GM19324 (cell line): ENCODE data around the gene GABRA6.
"Not testable (repeated sequence)": the region's sequence is repeated elsewhere in the genome, so short reads cannot be mapped to it uniquely, and the experiment has no call there.

ENCODE experiments used
- ATAC-seq: cut with Tn5 transposase; IDR thresholded peaks from one replicate; pipeline ENCODE4 v1.9.1; 2021; ENCODE audit warnings: mild to moderate bottlenecking, moderate library complexity; ENCODE audit not compliant: unreplicated experiment, low FRiP score

The GABRA6 gene

DNA sequence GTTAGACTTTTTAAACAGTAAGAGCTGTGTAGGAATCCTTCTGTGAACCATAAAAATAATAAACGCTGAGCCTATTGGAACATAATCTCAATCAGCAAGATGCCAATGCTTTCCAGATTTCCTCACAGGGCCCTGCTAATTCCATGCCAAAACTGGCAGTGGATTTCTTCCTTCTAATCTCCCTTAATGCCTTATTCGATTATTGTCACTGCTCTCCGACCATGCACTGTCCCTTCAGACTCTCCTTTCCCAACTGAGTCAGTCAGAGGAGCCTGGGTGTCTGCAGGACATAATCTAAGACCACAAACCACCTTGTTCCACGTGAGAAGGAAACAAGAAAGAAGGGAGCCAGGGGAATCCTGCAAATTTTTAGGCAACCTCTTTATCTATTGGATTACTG, at the start of gene GABRA6:
TSS of gene GABRA6 (plus strand) at position 261 of the 400 bp plus-strand sequence. CDS start 269 bp downstream, outside the sequence.
- ATAC-seq, result no peak

DNA sequence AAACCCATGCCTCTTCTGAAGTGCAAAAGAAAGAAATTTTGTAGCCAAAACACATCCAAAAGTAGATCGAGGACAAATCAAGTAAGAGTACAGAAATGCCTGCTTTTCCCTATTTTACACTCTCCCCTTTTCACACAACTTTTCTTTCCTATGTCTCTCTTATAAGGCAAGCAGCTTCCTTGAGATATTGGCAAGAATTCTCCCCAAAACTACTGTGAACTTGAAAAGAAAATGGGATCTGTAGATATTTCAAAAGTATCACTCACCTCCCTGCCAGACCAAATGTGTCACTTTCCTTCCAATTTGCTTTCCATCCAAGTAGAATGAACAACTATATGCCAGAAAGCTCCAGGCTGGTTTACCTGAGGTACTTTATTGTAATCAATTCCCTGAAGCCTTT, 47.9 kb upstream of the GABRA6 start:
- no peak for ATAC-seq

DNA sequence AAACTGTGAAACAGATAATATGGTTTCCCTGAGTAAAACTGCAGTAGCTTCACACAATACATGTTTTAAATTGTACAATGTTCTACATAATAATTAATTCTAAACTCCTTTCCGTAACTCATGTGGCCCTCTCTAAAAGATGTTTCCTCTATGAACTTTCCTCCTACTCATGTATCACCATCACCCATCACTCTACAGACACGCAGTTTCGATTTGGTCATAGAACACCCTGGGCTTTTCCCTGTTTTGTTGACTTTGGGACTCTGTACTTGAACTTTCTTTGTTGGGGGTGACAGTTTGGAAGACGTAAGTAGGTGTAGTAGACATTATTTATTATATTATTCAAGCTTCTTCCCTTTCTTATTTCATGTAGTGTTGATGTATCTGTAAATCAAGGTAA, 44.1 kb upstream of the GABRA6 start:
- no peak for ATAC-seq

DNA sequence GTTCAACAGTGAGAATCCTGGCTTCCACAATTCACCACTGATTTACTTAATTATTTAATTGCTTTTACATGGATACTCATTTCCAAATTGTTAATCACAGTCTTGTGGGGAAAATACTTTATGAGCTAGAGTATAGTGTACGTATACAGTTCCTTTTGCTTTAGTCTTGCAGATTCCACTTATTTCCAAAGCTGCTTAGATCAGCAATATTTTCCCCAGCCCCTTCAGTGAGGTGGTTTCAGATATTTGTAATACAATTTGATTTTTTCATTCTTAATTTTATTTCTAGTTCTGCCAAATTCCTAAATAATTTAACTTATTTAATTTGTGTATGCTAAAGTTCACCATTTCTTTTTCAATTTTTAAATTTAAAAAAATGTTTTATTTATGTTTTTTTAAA, 40.3 kb upstream of the GABRA6 start:
- ATAC-seq, result no peak

DNA sequence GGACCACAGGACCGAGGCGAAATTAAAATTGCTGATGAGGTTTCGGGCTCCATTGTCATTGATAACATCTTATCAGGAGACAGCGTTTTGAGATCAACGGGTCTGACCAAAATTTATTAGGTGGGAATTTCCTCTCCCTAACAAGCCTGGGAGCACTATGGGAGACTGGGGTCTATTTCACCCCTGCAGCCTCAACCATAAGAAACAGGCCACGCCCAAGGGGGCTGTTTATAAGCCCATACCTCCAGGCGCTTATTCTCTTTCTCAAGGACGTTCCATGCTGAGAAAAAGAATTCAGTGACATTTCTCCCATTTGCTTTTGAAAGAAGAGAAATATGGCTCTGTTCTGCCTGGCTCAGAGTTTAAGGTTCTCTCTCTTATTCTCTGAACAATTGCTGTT, 33.6 kb upstream of the GABRA6 start:
- ATAC-seq, result not testable (repeated sequence)

DNA sequence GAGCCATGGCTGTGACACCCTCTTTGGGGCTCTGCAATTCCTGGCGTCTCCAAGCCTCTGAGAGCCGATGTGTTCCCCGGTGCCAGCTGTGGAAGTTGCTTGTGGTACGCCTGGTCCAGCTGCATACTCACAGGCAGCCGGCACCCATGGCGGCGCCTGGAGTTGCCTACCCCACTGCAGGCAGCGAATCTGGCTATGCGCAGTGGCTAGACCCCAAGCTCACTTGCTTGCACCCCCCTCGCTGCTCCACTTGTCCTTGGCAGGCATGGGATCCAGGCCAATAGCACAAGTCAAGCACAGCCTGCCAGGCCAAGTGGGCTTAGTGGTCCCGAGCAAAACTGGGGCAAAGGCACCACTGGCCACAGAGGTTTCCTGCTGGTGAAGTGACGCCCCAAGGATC, 24.7 kb upstream of the GABRA6 start:
- ATAC-seq, result no peak

DNA sequence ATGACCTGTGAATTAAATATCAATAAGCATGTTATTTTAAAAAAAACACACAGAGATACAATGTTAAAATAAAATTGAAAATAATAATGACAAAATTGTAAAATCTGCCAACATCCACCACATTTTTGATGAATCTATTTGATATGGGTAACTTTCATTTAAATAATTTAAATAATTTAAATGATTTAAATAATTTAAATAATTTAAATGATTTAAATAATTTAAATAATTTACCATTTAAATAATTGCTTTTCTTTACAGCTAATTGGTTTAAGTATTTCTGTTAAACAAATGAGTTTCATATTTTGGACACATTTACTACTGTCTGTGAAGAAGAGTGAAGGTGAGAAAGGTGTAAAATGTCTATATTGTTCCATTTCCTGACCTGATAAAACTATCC, 22.1 kb upstream of the GABRA6 start:
- ATAC-seq, result no peak

DNA sequence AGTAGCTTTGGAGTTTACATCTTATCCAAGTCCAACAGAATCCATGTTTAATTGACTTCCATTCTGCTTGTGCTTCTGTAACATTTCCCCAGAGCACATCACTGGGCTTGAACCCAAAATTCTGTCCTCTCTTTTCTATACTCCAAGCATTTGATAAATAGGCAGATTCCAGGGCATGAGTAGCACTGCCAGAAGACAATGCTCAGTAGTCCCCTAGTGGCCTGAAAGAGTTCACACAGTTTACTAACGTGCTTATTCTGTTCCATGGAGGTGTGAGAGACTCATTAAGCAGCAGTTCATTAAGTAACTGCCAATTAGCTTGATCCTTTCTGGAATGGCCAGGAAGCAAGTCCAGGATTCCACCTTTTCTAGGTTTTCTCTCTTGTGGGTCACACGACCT, 9.4 kb upstream of the GABRA6 start:
- peak; percentile 84 for ATAC-seq

DNA sequence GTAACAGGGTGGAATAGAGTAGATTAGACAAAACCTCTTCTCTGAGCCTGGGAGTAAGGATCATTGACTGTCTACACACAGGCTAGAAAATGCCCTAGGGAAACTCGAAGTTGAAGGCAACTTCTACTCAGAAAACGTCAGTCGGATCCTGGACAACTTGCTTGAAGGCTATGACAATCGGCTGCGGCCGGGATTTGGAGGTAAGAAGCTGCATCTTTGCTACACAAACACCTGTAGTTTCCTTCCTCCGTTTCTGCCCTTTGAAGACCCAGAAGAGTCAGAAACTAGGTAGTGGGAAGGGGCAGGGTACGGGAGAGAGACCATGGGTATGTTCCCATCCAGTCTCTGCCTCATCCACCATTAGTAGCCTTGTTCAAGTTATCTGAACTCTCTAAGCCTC, 628 bp downstream of the GABRA6 start:
- no peak for ATAC-seq

DNA sequence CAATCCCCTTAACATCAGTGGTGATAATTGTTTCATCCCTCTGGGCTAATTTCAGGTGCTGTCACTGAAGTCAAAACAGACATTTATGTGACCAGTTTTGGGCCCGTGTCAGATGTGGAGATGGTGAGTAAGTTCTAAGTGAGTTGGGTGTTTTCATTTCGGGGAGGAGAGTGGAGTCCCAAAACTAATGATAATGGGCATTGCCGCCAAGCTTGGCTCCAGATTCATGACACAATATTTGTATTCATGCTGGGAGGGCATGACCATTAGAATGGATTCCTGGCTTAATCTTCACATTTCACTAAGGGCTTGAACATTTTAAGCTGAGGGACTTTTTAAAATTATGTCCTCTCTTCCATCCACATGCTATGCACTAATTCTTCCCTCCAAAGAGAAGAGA, 1.4 kb downstream of the GABRA6 start:
- ATAC-seq, result no peak

DNA sequence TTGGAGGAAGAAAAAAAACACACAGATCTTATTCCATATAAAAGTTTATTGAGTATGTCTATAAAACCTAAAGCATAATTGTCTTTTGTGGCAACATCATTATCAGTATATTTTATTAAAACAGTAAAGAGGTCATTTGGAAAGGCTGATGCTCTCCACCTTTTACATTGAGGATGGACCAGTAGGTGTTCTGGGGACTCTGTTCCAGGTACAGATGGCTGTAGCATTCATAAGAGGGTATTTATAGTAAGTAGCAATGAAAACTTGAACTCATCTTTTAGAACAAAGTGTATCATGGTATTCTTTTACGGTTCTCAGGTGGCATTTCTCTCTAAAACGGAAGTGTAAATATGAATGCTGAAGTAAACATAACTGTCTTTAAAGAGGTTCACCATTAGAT, 1.8 kb downstream of the GABRA6 start:
- no peak for ATAC-seq

DNA sequence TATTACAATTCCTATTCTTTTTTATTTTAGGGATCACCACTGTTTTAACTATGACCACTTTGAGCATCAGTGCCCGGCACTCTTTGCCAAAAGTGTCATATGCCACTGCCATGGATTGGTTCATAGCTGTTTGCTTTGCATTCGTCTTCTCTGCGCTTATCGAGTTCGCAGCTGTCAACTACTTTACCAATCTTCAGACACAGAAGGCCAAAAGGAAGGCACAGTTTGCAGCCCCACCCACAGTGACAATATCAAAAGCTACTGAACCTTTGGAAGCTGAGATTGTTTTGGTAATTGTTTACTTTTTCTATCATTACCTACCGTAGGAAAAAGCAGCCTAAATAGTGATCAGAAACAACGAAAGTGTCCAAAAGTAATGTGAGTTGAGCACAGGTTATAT, 6.4 kb downstream of the GABRA6 start:
- no peak for ATAC-seq

DNA sequence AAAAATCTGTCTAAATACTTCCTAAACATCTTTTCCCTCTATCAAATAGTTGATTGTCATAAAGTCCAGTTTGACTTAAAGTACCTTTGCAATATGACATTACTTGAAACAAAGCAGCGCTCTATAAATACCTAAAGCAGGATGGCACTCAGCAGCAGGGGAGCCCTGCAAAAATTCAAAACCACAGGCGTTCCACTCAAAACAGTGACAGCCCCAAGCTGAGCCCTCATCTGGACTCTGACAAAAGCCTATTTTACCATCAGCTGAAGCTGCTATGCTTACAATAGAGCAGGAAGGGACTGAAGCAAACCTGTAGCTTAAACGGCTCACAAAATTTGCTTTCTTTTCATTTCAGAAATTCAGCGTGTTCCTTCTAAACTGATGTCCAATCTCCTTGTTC, 11.5 kb downstream of the GABRA6 start:
- no peak for ATAC-seq

DNA sequence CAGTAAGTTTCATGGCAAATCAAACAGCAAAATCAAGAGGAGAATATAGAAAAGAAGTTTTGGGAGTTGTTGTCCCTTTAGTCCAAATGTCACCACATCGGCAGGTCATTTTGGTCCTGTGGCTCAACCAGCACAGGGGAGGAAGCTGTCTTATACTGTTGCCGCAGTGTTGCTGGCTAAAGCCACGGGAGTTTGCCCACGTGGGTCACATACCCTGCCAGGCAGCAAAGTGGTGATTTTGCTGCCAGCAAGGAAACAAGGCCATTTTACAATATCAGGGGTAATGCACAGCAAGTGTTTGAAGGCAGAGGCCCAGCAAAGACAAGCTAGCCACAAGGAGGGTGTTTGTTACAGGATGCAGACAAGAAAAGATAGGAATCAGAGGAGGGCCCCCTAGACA, 14.5 kb downstream of the GABRA6 start:
- ATAC-seq, result no peak

DNA sequence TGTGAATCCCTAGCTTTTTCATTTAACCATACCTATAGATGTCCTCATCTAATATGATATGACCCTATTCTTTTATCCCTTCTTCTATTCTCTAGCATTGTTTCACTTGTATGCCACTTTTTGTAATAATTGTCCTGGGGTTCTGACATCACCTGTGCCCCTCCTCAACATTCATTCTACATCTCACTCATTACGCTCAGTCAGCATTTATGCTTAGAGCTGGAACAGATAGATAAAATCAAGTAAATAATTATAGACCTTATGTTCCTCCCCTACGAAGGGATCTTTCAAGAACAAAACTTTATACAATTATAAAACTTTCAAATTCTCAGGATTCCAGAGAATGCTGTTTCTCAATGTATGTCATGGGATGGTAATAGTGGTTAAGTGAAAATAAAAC, 18.0 kb downstream of the GABRA6 start:
- ATAC-seq, result no peak

DNA sequence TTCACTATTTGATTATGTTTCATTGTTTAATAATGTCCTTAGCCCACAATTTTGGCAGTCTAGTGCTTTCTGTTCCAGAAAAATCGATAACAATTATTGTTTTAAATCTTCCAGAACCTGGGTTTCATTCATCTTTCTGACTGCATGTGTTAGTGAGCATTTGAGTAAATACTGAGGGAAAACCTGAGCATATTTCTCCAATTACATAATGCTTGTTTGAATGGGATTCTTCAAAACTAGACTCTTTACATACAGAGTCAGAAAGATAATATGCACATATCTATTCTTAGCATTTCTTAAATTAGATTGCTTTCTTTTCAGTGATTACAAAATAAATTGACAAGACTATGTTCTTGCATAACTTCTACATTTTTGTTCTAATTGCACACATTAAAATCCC, 21.9 kb downstream of the GABRA6 start:
- ATAC-seq, result no peak

DNA sequence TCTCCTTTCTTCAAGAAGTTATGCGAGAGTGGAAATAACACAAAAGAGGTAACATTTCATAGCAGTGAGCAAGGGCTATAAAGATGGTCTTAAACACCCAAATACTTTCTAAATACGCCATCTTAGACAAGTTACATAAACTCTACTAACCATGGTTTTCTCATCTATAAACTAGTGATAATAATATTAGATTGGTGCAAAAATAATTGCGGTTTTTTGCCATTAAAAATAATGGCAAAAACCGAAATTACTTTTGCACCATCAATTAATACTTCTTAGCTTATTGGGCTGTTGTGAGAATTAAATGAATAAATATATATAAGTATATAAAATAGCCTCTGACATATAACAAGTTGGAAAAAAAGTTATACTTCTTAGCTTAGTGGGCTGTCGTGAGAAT, 23.7 kb downstream of the GABRA6 start:
- no peak for ATAC-seq

DNA sequence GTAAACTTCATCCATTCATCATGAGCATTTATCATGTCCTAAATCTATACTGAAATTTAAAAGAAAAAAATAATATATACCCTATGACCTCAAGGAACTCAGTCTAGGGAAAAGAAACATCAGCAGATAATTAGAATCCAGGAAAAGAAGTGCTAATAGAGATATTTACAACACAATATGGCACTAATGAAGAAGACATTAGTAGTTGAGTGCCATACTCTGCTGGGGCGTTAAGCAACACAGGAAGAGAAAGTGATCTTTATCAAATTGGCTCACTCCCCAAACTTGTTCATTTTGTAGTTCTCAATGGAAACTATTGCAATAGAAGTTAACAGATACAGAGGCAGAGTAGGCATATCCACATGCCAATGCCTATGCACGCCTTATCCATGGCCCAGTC, 27.5 kb downstream of the GABRA6 start:
- no peak for ATAC-seq

DNA sequence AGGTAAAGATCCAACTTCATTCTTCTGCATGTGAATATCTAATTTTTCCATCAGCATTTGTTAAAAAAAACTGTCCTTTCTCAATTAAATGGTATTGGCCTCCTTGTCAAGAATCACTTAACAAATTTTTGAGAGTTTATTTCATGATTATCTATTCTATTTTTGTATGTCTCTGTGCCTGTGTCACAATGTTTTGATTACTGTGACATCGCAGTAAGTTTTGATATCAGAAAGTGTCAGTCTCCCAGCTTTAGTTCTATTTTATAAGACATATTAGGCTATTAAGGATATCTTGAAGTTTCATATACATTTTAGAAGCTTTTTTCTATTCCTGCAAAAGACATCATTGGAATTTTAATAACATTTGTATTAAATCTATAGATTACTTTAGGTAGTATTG, 33.6 kb downstream of the GABRA6 start:
- ATAC-seq, result no peak

DNA sequence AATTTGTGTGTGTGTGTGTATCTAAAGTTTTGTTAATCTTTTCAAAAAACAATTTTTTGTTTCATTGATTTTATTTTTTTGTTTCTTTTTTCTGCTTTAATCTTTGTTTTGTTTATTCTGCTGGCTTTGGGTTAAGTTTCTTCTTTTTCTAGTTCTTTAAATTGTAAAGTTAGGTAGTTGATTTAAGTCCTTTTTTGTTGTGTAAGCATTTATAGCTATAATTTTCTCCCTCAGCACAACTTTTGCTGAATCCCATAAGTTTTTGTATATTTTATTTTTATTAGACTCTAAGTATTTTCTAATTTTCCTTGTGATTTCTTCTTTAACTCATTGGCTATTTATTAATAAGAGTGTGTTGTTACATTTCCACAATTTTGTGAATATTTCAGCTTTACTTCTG, 34.9 kb downstream of the GABRA6 start:
- ATAC-seq, result no peak

DNA sequence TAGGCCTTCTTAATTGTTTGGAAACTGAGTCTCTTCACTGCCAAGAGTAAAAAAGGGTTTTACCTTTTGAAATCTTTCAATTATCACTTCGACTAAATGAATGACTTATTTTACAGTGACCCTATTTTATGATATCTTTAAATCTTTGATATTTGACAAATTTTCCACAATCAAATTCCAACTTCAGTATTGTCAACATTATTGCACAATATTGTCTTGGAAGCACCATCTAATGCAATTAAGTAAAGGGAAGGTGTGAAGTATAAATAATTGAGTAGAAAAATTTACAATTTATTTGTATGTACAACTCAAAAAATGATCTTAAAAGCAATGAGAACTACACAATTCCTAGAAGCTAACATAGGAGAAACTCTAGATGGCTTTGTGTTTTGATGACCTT, 49.2 kb downstream of the GABRA6 start:
- ATAC-seq, result no peak

DNA sequence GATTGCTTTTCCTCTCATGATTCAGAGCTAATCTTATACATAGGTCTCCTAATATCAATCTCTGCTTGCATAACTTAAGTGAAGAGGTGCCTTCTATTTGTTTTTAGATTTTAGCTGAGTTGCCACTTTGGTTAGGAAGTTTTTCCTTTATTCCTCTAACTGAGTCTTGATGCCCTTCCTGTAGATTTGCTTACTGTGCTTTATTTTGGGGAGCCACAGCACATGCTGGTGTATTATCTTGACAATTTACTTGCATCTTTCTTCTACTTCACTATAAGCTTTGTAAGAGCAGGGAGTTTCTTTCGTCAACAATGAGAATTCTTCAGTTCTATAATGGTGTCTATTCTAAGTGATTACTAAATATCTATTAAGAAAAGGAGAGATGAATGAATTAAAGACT, 54.9 kb downstream of the GABRA6 start:
- no peak for ATAC-seq

DNA sequence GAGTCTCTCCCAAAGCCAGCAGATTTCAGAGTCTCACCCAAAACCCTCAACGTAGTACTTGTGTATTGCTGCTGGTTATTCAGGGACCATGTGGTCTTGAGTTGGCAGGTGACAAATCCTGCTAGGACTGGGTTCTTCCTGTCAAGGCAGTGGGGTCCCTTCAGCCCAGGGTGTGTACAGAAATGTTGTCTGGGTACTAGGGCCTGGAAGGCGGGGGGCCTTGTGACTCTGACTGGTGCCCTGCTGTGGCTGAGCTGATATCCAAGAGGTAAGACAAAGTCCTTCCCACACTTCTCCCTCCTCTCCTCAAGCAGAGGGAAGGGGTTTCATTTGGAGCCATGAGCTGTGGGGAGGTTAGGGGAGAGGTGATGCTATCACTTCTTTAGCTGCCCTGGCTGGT, 58.8 kb downstream of the GABRA6 start:
- no peak for ATAC-seq

DNA sequence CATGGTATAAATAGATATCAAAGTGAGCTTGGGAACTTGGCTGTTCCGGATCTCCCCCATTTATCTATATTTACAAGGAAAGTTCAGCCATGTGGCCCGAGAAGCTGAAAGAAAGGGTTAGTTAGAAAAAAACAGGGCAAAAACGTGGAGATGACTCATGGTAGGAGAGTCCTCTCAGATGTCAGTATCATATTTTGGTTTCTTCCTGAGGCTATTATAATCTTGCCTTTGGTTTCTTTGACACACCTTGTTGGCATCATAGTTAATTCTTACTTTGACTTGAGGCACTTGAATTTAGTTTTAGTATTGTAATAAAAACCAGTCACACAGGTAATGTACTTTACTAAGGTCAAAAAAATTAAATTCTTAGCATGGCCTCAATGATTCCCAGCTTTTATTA, 59.9 kb downstream of the GABRA6 start:
- no peak for ATAC-seq
